ENCODE measurements around the gene FBXL5. TPM values are rescaled to one million over a fixed set of nuclear protein-coding genes. Genes with fewer than 3 reads are reported as not detected.

FBXL5 gene
- total and polyA plus RNA-seq, 9 of the 15 experiments (the other 6 are each of a cell fraction or from before 2014, with no cell fraction given), result 6.0 to 35.2 (median 22.1) TPM

DNA sequence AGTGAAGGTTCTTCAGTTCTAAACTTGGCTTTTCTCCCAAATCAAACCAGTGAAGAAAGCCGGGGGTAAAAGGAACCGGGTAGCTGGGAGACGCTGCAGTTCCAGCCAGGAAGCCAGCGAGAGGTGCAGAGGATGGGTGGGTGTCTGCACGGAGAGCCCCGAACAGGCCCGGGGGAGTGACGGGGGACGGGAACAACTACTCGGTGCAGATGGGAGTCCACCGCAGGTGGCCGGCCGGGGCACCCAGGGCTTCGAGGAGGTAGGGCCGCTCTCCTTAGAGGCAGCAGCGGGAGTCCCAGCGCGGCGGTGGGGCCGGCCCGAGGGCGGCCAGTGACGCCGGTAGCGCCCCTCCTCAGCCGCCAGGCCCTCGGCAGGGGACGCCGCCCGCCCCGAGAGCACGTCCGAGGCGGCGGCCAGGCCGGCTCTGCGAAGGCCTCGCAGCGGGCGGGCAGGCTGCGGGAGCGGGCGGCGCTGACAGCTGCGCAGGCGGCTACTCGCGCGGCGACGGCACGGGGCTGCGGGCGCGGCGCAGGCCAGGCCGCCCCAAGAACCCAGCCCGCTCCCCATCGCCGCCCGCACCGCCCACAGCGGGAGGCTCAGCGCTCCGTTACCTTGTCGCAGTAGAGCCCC lies 449 bp downstream of the FBXL5 start:
- in situ Hi-C loops (cut with MboI), result loop anchor here (25.0 kb wide), 1 partner anchor 642 kb away; the partner anchor contains the start of gene CPEB2
- peak overlapping the region; percentile 94 for H2AFZ ChIP-seq (ENCODE audit: low read depth, low read length)
- ATAC-seq (peak; percentile 58), FAIRE-seq (no peak), DNase-seq (ENCODE audit: extremely low read depth in 1 of 4, low spot score in 3 of 4) (peak in 2 of 4 experiments; percentile 60 to 62)
- H3K9ac ChIP-seq (ENCODE audit: insufficient read depth in 1 of 2, low read depth in 2 of 2, low read length in 2 of 2), result peak overlapping the region; percentile 82 to 95
- 1% methylated on average over 18 of the region's 66 CpGs for WGBS (ENCODE audit: insufficient coverage, low coverage, missing lambda C conversion rate)
- peaks cover 7% of the 10 kb centered on the region; the same call in 1 of the 3 replicates for H3K36me3 ChIP-seq (ENCODE audit: control insufficient read depth, insufficient read depth, low read length)
- H3K4me2 ChIP-seq (ENCODE audit: insufficient read depth, low read length), result peak overlapping the region; percentile 82
- ChIA-PET CTCF (ENCODE audit: low intra/inter-chr PET ratio) (no interaction called here), POLR2A (interaction anchor here (0.6 to 1.6 kb wide), 7 partner anchors 9 to 60 kb away, joined by 3 to 9 read pairs (median 3); partner anchors contain the start of gene FAM200B)
- no TSS peak for BruUV-seq (replicated peaks)
- no peaks in the 10 kb centered on the region for H3K27me3 ChIP-seq (ENCODE audit: control insufficient read depth in 2 of 2, insufficient read depth in 2 of 2, low read length in 2 of 2)
- peak overlapping the region; percentile 81 for H3K27ac ChIP-seq (ENCODE audit: extremely low read depth, low read depth, low read length)
- no peaks in the 10 kb centered on the region for H3K9me1 ChIP-seq (ENCODE audit: control insufficient read depth, insufficient read depth, low read length)
- H3K4me1 ChIP-seq (replicated peaks in 1 of 2; ENCODE audit: control insufficient read depth in 2 of 2, insufficient read depth in 2 of 2, low read length in 2 of 2), result peaks cover 15 to 17% of the 10 kb centered on the region in 2 experiments
- H3K9me3 ChIP-seq (replicated peaks; ENCODE audit: control insufficient read depth, insufficient read depth, low read depth, low read length), result 0 out of 2 replicates have a peak, but pooled peaks cover 3% of the 10 kb centered on the region
- peaks cover 51% of the 10 kb centered on the region for H3K79me2 ChIP-seq (ENCODE audit: control insufficient read depth, insufficient read depth, low read length)
- H3K4me3 ChIP-seq, result peak overlapping the region; percentile 84
- intact Hi-C loops (cut with micrococcal nuclease), result loop anchor here (1.0 to 10.0 kb wide), 6 partner anchors 27 to 650 kb away; partner anchors contain the start of genes CPEB2, FAM200B and TAPT1
- no peaks in the 10 kb centered on the region for H4K20me1 ChIP-seq (replicated peaks; ENCODE audit: control insufficient read depth, insufficient read depth, low read length)
- TF ChIP-seq, protein P1, sequence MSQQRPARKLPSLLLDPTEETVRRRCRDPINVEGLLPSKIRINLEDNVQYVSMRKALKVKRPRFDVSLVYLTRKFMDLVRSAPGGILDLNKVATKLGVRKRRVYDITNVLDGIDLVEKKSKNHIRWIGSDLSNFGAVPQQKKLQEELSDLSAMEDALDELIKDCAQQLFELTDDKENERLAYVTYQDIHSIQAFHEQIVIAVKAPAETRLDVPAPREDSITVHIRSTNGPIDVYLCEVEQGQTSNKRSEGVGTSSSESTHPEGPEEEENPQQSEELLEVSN (IDR thresholded peaks at IDR 0.05; ENCODE audit: borderline replicate concordance in 1 of 2, extremely low read depth in 1 of 2, insufficient read depth in 1 of 2, insufficient read length in 1 of 2, low read depth in 1 of 2, low read length in 1 of 2, poor library complexity in 1 of 2, severe bottlenecking in 1 of 2), result peak in 1 of 2 experiments; percentile 57
- TF ChIP-seq, protein P2, sequence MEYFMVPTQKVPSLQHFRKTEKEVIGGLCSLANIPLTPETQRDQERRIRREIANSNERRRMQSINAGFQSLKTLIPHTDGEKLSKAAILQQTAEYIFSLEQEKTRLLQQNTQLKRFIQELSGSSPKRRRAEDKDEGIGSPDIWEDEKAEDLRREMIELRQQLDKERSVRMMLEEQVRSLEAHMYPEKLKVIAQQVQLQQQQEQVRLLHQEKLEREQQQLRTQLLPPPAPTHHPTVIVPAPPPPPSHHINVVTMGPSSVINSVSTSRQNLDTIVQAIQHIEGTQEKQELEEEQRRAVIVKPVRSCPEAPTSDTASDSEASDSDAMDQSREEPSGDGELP (CRISPR knock-in tag; IDR thresholded peaks at IDR 0.05; ENCODE audit: borderline replicate concordance), result 0 out of 2 replicates have a peak, but pooled peaks have one; percentile 32
- TF ChIP-seq, protein P3, sequence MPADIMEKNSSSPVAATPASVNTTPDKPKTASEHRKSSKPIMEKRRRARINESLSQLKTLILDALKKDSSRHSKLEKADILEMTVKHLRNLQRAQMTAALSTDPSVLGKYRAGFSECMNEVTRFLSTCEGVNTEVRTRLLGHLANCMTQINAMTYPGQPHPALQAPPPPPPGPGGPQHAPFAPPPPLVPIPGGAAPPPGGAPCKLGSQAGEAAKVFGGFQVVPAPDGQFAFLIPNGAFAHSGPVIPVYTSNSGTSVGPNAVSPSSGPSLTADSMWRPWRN (IDR thresholded peaks at IDR 0.05; ENCODE audit: low read depth), result no peak
- no peak for TF ChIP-seq HNRNPK (IDR thresholded peaks at IDR 0.05; ENCODE audit: low read depth, low read length, poor library complexity, severe bottlenecking)
- no peak for TF ChIP-seq GABPA (tag; conservative IDR thresholded peaks at IDR 0.05; ENCODE audit: low read depth)
- TF ChIP-seq ZFPM2 (CRISPR knock-in tag; IDR thresholded peaks at IDR 0.05), result no peak
- peak; percentile 38; the same call in 1 of the 2 replicates for TF ChIP-seq ATF7 (IDR thresholded peaks at IDR 0.05)
- TF ChIP-seq, protein P4, sequence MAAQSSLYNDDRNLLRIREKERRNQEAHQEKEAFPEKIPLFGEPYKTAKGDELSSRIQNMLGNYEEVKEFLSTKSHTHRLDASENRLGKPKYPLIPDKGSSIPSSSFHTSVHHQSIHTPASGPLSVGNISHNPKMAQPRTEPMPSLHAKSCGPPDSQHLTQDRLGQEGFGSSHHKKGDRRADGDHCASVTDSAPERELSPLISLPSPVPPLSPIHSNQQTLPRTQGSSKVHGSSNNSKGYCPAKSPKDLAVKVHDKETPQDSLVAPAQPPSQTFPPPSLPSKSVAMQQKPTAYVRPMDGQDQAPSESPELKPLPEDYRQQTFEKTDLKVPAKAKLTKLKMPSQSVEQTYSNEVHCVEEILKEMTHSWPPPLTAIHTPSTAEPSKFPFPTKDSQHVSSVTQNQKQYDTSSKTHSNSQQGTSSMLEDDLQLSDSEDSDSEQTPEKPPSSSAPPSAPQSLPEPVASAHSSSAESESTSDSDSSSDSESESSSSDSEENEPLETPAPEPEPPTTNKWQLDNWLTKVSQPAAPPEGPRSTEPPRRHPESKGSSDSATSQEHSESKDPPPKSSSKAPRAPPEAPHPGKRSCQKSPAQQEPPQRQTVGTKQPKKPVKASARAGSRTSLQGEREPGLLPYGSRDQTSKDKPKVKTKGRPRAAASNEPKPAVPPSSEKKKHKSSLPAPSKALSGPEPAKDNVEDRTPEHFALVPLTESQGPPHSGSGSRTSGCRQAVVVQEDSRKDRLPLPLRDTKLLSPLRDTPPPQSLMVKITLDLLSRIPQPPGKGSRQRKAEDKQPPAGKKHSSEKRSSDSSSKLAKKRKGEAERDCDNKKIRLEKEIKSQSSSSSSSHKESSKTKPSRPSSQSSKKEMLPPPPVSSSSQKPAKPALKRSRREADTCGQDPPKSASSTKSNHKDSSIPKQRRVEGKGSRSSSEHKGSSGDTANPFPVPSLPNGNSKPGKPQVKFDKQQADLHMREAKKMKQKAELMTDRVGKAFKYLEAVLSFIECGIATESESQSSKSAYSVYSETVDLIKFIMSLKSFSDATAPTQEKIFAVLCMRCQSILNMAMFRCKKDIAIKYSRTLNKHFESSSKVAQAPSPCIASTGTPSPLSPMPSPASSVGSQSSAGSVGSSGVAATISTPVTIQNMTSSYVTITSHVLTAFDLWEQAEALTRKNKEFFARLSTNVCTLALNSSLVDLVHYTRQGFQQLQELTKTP (IDR thresholded peaks at IDR 0.05; ENCODE audit: low read depth in 1 of 2, partially characterized antibody in 2 of 2), result no peak
- no peak for TF ChIP-seq RUNX1 (IDR thresholded peaks at IDR 0.05; ENCODE audit: low read depth)
- TF ChIP-seq RAD21 (CRISPR knock-in tag; conservative IDR thresholded peaks at IDR 0.05 in 1 of 2, IDR thresholded peaks at IDR 0.05 in 1 of 2), result no peak
- TF ChIP-seq GATAD2A (IDR thresholded peaks at IDR 0.05), result no peak
- no peak for TF ChIP-seq ZNF263 (CRISPR knock-in tag; IDR thresholded peaks at IDR 0.05; ENCODE audit: borderline replicate concordance)
- TF ChIP-seq ZNF197 (CRISPR knock-in tag; IDR thresholded peaks at IDR 0.05; ENCODE audit: low read depth), result no peak
